ENCODE results near the gene FAM83F.

- no peak for TF ChIP-seq CTCF (IDR thresholded peaks at IDR 0.05; ENCODE audit: low read depth, low read length, missing input control)
- TF ChIP-seq EGR1 (IDR thresholded peaks at IDR 0.05; ENCODE audit: low read depth in 2 of 2): no peak
- no peak for TF ChIP-seq MAX (IDR thresholded peaks at IDR 0.05)
- TF ChIP-seq, protein P1, sequence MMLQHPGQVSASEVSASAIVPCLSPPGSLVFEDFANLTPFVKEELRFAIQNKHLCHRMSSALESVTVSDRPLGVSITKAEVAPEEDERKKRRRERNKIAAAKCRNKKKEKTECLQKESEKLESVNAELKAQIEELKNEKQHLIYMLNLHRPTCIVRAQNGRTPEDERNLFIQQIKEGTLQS (IDR thresholded peaks at IDR 0.05): no peak
- TF ChIP-seq RAD21 (IDR thresholded peaks at IDR 0.05): no peak
- no peak for TF ChIP-seq FOXA1 (IDR thresholded peaks at IDR 0.05)
- TF ChIP-seq YY1 (IDR thresholded peaks at IDR 0.05): no peak
- TF ChIP-seq, protein P2, sequence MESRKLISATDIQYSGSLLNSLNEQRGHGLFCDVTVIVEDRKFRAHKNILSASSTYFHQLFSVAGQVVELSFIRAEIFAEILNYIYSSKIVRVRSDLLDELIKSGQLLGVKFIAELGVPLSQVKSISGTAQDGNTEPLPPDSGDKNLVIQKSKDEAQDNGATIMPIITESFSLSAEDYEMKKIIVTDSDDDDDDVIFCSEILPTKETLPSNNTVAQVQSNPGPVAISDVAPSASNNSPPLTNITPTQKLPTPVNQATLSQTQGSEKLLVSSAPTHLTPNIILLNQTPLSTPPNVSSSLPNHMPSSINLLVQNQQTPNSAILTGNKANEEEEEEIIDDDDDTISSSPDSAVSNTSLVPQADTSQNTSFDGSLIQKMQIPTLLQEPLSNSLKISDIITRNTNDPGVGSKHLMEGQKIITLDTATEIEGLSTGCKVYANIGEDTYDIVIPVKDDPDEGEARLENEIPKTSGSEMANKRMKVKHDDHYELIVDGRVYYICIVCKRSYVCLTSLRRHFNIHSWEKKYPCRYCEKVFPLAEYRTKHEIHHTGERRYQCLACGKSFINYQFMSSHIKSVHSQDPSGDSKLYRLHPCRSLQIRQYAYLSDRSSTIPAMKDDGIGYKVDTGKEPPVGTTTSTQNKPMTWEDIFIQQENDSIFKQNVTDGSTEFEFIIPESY (IDR thresholded peaks at IDR 0.05): no peak
- TF ChIP-seq SP1 (IDR thresholded peaks at IDR 0.05): no peak
- TF ChIP-seq TAF1 (conservative IDR thresholded peaks at IDR 0.05): no peak
- no peak for TF ChIP-seq REST (IDR thresholded peaks at IDR 0.05)
- no peak for TF ChIP-seq GABPA (IDR thresholded peaks at IDR 0.05 in 1 of 2, conservative IDR thresholded peaks at IDR 0.05 in 1 of 2)
- TF ChIP-seq JUND (IDR thresholded peaks at IDR 0.05): no peak
Observed at GRCh38 chr22:39984746-39985145, 10.0 kb upstream of the FAM83F start.
